HG03460 (cell line): Measurements from ENCODE around the gene ZPR1.
"Not testable (repeated sequence)": the region's sequence is repeated elsewhere in the genome, so short reads cannot be mapped to it uniquely, and the experiment has no call there.

Experiments
- ATAC-seq: cut with Tn5 transposase; IDR thresholded peaks from one replicate; pipeline ENCODE4 v1.9.1; 2021; ENCODE audit not compliant: unreplicated experiment

The ZPR1 gene

DNA sequence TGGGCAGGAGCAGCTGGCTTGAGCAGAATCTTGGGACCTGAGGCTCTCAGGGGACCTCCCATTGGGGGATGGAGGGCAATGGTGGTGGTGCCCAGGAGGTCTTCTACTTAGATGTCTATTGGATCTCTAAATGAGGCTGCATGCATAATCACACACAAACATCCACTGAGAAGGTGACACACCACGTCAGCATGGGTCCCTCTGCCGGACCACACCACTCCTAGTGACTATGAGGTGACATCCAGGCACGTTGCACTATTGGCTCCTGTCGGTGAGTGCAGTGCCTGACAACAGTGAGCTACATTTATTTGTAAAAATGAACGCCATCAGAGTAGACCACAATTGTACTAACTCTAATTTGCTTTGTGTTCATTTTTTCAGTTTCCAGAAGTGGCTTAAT lies 37.6 kb upstream of the ZPR1 start:
- no peak for ATAC-seq

DNA sequence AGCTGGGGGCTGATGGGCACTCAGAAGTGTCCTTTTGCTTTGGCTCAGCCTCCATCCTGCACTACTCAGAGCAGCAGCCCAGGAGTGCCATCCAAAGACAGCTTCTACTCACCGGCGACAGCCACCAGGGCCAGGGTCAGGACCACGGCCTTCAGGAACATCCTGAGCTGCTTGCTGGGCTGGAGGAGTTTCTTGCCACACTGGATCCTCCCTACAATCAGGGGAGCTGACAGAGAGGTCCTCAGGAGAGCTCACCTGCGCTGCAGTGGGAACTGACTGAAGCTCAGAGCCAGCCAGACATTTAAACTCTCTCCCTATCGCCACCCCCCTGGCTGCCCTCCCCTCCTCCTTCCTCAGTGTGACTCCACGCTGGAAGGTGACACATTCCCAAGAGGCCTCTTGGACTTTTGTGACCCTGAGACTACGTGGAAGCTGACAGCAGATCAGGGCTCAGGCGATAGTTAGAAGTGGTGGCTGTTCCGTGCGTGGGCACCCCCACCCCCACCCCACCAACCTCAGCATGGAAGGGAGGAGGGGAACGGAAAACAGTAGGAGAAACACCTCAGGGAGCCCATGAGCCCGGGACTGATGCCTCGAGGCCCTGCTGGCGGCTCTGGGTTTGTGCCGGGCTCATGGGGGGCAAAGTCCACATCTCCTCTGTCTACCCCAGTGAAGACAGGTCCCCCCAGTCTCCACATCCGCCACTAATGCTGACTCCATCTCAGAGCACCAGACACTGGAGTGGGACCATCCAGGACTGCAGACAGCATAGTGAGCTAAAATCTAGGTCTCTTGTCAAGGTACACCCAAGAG lies 35.4 kb upstream of the ZPR1 start, which contains the start of gene APOA4:
Gene APOA4, minus strand, starts transcription at position 274 of the 813 bp plus-strand sequence. Its CDS starts 113 bp downstream, at position 161.
- ATAC-seq, result no peak

DNA sequence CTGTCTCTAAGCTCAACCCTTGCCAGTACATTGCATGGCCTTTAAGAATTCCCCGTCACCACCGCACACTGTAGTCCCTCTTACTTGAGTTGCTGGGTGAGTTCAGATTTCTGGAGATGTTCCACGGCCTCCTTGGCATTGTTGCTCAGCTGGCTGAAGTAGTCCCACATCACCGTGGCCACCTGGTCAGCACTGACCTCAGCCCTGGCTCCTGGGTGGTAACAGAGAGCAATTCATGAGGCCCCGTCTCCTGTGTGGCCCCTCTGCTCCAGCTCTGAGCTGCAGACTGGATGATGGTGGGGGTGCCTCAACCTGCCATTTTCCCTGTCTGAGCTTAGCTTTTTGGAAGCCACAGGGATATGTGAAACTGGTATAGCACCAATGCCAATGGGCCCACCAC lies 34.8 kb upstream of the ZPR1 start:
- no peak for ATAC-seq

DNA sequence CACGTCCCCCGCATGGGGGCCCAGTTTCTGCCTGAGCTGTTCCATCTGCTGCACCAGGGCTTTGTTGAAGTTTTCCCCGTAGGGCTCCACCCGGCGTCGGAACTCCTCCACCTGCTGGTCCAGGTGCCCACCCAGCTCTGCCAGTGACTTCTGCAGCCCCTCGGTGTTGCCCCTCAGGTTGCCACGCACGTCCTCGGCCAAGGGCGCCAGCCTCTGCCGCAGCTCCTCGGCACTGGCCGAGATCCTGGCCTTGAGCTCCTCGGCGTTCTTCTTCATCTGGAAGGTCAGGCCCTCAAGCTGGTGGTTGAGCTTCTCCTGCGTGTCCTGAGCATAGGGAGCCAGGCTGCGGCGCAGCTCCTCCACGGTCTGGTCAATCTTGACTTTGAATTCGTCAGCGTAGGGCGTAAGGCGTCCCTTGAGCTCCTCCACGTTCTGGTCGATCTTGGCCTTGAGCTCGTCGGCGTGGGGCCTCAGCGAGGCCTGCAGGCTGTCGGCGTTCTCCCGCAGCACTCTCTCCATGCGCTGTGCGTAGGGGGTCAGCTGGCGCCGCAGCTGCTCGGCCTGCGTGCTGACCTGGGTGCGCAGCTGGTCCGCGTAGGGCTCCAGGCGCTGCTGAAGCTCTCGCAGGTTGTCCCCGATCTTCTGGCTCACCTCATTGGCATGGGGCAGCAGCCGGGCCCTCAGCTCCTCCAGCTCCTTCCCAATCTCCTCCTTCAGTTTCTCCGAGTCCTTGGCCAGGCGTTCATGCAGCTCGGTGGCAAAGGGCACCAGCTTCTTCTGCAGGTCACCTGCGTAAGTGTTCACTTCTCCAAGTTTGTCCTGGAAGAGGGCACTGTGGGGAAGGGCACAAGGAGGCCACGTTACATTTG lies 33.5 kb upstream of the ZPR1 start:
- ATAC-seq, result no peak

DNA sequence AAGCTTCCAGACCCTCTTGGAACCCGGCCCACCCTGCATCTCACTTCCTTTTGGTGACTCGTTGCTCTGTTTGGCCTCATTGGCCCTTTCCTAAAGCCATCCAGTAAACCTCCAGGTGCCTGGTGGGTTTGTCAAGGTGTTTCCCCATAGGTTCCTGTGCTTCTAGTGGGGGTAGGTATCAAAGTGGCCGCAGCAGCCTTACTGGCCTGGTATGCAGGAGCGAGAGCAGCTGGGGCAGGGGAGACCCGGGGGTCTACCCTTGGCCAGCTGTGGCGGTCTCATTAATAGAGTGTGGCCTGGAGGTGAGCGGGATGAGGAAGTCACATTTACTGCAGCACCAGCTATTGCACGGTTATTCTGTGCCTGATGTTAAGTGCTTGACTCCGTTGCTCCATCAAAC lies 31.2 kb upstream of the ZPR1 start:
- ATAC-seq, result no peak

DNA sequence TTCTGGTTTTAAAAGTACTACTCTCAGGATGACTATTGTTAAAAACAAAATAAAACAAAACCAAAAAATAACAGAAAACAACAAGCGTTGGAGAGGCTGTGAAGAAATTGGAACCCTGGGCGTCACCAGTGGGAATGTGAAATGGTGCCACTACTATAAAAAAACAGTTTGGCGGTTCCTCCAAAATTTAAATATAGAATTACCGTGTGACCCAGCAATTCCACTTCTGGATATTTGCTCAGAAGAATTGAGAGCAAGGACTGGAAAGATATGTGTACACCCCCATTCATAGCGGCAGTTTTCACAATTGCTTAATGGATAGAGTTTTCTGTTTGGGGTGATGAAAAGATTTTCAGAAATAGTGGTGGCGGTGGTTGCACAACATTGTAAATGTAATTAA lies 26.7 kb upstream of the ZPR1 start:
- no peak for ATAC-seq

DNA sequence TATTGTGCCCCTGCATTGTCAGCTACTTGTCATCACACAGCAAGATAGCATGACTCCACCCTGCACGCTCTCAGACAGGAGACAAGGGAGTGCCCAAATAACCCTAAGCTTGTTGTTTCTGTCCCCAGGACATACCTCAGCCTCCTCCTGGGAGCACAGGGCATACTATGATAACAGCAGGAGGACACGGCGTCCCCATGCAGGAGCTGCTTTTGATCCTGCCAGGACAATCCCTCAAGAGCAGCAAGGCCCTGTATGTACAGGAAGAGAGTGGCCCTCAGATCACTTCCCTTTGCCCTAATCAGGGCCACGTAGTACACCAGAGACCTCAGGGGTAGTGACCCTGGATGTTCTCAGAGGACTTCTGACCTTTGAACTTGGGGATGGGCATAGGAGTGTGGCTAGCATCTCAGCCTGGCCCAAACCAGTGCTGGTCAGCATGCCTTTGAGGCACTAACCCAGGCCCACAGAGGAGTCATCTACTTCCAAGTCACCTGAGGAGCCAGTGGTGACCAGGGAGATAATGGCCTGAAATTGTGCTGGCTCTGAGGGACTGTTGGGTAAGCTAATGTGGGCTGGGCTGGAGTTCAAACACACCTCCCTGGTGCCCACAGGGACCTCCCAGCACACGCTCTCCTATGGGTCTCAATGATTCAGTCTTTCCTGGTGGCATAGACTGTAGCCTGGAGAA lies 26.1 kb upstream of the ZPR1 start:
- no peak for ATAC-seq

DNA sequence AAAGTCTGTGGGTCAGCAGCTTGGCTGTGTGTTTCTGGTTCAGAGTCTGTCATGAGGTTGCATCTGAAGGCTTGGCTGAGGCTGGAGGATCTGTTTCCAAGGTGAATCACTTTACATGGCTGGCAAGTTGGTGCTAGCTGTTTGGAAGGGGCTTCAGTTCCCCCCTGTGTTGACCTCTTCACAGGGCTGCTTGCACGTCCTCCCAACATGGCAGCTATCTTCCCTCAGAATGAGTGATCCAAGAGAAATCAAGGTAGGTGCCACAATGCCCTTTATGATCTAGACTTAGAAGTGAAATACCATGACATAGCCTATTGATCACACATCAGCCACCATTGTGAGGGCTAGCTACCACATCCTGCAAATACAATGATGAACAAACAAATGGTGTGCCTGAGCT lies 25.3 kb upstream of the ZPR1 start:
- ATAC-seq, result no peak

DNA sequence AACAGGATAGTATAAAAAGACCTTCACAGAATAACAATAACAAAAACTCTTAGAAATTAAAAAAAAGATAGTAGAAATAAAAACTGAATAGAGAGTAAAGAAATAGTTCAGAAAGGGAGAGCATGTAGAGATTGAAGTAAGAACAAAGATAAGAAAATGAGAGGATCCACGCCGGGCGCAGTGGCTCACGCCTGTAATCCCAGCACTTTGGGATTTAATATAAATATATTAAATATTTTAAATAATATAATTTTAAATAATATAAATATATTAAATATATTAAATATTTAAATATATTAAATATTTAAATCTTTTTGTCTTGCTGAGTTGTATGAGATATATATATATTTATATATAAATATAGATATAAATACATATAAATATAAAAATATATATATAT lies 24.3 kb upstream of the ZPR1 start:
- no peak for ATAC-seq

DNA sequence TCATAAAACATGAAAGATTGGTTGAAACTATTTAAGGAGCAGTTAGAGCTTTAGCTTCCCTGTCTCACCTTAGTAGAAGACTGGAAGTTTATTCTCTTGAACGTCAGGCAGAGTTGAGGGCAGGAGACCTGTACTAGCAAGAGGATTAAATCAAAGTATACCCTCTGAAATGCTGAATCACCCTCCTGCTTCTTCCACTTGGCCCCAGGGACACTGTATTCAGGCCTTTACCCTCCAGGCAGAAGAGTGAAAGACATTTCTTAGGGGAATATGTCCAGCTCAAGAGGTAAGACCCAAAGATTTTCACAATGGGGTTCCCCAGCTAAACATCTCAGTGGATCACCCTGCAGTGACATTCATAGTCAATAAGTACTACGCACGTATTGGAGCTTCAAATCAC lies 23.4 kb upstream of the ZPR1 start:
- no peak for ATAC-seq

DNA sequence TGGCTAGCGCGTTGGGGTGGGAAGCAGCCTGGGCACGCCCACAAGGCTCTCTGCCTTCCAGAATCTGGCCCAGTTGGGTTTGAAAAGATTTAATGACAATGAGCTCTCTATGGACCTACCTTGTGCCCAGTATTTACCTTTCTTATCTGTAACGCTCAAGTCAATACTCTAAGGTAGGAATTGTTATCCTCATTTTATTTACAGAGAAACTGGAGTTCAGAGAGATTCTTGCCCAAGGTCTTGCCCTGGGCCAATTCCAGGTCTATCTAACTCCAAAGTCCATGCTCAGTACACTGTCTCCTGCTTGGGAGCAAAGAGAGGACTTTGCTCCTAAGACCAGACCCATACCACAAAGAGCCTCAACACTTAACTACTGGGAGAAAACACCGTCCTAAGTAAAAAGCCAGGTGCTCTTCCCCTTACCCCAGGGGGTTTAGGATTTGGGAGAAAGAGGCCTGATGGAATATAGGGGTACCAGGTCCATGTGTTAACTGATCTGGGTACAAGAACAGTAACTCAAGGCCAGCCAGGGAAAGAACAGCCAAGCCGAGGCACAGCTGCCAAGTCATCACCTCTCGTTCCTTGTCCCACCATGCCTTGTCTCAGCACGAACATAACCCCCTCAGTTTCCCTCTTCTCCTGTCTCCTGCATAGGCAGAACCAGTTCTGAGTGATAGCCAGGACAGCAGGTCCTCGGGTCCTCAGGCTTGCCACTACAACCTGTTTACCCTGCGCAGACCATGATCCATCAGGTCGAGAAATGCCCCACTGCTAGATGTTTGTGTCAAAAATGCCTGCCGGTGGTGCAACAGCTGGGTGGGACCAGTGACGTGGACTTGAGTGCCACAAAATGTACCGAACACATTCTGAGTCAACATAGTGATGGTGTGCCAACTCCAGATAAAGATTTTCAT lies 20.7 kb upstream of the ZPR1 start:
- no peak for ATAC-seq

DNA sequence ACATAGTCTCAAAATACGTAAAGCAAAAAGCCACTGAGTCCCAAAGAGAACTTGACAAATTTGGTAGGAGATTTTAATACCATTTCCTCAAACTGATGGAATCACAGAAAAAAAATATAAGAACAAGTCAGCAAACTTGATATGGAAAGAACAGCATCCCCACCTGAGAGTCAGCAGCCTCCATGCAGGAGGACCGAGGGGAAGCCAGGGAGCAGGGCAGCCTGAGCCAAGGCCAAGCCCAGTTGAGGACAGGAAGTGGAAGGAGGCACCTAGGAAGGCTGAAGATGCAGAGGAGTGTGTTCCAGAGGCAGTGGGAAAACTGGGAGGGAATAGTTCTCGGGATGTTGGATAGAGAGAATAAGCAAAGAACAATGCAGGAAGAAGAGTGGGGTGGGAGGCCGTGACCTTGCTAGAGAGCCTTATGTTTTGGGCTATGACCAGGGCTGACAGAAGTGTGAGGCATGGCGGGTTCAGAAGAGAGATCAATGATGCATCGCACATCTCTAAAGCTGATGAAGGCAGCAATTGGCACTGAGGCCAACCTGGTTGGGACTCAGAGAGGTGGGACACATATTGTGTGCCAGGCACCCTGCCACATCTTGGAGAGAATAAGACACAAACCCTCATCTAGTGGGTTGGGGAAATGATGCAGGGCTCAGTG lies 19.9 kb upstream of the ZPR1 start:
- no peak for ATAC-seq

DNA sequence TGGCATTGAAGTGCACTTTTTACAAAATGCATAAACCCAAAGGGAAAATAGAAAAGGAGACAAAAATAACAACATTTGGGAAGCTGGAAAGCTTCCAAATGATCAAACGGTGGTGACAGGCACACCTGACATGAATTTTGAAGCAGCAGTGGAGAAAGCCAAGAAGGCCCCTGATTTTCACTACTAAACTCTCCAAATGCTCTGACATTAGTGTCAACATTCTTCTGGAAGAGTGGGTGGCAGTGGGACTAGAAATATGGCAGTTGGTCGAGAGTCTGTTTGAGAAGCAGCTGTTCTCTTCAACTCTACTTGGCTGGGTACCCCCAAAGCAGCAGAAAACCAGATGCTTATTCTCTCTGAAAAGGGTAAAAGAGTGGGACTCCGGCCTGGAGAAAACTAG lies 16.2 kb upstream of the ZPR1 start:
- no peak for ATAC-seq

DNA sequence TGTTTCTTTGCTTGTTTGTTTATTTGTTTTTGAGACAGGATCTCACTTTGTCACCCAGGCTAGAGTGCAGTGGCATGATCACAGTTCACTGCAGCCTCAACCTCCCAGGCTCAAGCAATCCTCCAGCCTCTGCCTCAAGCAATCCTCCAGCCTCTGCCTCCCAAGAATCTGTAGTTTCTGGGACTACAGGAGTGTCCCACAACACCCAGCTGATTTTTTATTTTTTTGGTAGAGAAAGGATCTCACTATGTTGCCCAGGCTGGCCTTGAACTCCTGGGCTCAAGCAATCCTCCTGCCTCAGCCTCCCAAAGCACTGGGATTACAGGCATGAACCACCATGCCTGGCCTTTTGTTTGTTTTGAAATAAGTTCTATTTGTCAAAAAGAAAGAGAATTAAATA lies 13.8 kb upstream of the ZPR1 start:
- not testable (repeated sequence) for ATAC-seq

DNA sequence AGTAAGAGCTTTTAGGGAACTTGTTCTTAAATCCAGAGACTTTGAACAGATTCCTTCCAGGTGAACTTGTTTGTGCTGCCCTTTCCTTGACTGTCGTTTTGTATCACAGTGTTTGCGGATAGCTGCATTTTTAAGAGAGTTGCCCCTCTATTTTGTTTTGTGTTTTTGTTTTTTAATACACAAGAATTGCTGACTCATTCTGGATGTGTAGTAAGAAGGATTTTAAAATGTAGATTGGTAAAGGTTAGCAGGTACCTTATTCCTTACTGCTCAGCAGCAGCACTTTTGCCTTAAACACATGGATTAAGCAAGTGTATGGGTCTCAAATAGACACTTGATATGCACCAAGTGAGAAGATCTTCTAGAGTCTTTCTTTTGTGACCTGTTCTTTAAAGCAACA lies 12.8 kb upstream of the ZPR1 start:
- ATAC-seq, result no peak

DNA sequence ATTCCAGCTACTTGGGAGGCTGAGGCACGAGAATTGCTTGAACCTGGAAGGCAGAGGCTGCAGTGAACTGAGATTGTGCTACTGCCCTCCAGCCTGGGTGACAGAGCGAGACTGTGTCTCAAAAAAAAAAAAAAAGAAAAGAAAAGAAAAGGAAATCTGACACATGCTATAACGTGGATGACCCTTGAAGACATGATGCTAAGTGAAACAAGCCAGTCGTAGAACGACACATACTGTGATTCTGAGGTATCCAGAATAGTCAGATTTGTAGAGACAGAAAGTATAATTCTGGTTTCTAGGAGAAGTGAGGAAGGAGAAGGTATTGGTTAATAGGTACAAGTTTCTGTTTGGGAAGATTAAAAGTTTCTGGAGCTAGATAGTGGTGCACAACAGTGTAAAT lies 10.5 kb upstream of the ZPR1 start:
- ATAC-seq, result no peak

DNA sequence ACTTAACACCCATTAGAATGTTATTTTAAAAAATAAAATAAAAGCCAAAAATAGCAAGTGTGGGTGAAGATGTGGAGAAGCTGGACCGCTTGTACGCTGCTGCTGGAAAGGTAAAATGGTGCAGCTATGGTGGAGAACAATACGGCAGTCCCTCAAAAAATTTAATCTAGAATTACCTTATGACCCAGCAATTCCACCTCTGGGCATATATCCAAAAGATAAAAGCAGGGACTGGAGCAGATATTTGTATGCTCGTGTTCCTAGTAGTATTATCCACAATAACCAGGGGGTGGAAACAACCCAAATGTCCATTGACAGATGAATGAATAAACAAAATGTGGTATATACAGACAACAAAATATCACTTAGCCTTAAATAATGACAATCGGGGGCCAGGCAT lies 10.0 kb upstream of the ZPR1 start:
- no peak for ATAC-seq

DNA sequence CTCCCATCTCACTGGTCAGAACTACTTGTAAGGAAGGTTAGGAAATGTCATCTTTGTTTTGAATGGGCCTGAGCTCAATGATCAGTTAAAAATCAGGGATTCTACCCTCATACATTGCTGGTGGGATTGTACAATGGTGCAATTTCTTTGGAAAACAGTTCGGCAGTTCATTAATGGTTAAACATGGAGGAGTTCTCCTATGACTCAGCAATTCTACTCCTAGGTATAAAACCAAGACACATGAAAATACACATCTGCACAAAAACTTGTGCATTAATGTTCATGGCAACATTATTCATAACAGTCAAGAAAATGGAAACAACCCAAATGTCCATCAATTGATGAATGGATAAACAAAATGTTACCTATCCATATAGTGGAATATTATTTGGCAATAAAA lies 8.7 kb upstream of the ZPR1 start:
- no peak for ATAC-seq

DNA sequence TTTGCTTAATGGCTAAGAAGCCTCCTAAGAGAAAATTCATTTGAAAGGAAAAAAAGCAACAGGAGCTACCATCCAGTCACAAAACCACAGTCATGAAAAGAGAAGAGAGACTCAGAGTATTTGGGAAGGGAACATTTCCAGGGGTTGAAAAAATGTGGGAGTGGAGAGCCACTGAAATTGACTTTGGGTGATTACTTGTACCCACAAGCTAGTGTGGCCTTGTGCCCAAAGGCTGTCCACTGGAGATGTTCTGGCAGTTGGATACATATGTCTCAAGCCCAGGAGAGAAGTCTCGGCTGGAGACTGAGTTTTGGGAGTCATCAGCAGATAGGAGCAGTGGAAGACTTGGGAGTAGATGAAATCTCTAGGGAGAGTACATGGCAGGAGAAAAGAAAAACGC lies 7.0 kb upstream of the ZPR1 start:
- ATAC-seq, result no peak

DNA sequence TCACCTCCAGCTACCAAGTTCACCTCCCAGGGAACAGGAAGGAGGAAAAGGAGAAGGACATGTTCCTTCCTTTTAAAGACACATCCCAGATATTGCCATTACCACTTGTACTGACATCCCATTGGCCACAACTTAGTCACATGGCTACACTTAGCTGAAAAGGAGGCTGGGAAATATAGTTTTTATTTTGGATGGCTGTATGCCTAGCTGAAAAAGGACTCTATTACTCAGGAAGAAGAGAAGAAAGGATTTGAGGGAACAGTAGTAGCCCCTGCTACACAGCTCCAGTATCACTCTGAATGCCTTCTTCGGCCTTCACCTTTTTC lies 5.9 kb upstream of the ZPR1 start:
- ATAC-seq, result no peak
